ENCODE data around the gene SOS1.

Gene SOS1

DNA sequence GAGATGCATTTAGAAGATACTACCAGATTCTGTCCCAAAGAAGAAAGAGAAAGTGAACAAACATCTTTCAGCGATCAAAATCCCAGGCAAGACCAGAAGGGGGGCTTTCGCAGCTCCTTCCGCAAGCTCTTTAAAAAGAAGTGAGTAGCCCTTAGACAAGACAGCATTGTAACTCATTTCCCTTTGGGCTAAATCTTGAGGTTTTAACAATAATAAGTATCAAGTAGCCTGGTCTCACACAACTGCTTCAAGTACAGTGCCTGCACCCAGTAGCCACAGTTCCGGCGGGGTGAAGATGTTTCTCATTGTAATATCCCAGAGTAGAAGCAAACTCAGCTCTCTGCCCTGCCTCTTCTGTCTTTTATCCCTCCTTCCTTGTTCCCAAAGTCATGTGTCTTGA lies 154.8 kb downstream of the SOS1 start:
- Histone ChIP-seq H4K20me1 (ENCODE audit: control insufficient read depth, insufficient read depth, low read depth, low read length) (no peaks in the 10 kb centered on the region), H3K9me2 (replicated peaks; ENCODE audit: control insufficient read depth, low read length) (no peaks in the 10 kb centered on the region), H3K27ac (ENCODE audit: low read depth, low read length) (no peak overlapping the region), H3K4me1 (ENCODE audit: control insufficient read depth, low read length) (no peaks in the 10 kb centered on the region), H3K27me3 (ENCODE audit: control insufficient read depth, low read length) (no peaks in the 10 kb centered on the region), H3K79me2 (ENCODE audit: control insufficient read depth, low read length) (no peaks in the 10 kb centered on the region), H3K4me3 (ENCODE audit: low read length) (no peak overlapping the region), H3K9me3 (ENCODE audit: control insufficient read depth, insufficient read depth, low read length) (no peaks in the 10 kb centered on the region), H3K36me3 (ENCODE audit: control insufficient read depth, low read length) (no peaks in the 10 kb centered on the region), H3F3A (ENCODE audit: control insufficient read depth, insufficient read depth) (no peaks in the 10 kb centered on the region), H3K4me2 (ENCODE audit: low read length) (no peak overlapping the region)
- no peak for TF ChIP-seq EZH2phosphoT487 (IDR thresholded peaks at IDR 0.05; ENCODE audit: borderline replicate concordance, low read length)
- TF ChIP-seq, protein P1, sequence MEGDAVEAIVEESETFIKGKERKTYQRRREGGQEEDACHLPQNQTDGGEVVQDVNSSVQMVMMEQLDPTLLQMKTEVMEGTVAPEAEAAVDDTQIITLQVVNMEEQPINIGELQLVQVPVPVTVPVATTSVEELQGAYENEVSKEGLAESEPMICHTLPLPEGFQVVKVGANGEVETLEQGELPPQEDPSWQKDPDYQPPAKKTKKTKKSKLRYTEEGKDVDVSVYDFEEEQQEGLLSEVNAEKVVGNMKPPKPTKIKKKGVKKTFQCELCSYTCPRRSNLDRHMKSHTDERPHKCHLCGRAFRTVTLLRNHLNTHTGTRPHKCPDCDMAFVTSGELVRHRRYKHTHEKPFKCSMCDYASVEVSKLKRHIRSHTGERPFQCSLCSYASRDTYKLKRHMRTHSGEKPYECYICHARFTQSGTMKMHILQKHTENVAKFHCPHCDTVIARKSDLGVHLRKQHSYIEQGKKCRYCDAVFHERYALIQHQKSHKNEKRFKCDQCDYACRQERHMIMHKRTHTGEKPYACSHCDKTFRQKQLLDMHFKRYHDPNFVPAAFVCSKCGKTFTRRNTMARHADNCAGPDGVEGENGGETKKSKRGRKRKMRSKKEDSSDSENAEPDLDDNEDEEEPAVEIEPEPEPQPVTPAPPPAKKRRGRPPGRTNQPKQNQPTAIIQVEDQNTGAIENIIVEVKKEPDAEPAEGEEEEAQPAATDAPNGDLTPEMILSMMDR (IDR thresholded peaks at IDR 0.05; ENCODE audit: low read depth, low read length, poor library complexity, severe bottlenecking): no peak

DNA sequence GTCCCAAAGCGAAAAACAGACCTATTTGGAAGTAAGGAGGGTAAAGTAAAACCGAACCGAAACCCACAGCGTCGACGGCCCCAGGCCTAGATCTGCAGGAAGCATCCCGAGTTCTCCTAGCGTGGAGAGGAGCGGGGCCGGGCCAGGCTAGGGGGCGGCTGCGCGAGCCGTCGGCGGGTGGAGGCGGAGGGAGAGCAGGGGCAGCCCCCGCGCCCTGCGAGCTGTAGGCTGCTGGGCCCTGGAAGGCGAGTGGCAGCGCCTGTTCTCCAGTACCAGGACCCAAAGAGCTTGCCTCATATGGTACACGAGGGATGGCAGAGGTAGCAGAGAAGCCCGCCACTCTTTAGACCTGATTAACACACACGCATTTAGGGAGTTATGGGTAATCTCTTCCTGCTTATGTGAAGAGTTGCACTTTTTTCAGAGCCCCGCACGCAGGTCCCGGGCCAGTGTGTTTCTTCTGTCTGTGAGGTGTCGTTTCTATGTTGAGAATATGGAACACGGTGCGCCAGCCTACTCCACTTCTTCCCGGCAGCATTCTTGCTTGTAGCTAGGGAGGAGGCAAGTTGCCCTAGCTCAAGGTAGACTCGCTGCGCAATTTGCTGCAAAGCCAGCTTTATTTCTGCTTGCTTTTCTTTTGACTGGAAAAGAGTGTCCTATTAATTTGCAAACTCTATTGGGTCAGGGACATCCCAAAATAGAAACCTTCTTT lies 160.1 kb downstream of the SOS1 start:
- no peak overlapping the region for H3K27ac ChIP-seq (ENCODE audit: low read depth, low read length)
- no peak for TF ChIP-seq EZH2phosphoT487 (IDR thresholded peaks at IDR 0.05; ENCODE audit: borderline replicate concordance, low read length)
- TF ChIP-seq, protein P1 (IDR thresholded peaks at IDR 0.05; ENCODE audit: low read depth, low read length, poor library complexity, severe bottlenecking): no peak
- no peaks in the 10 kb centered on the region for H3K36me3 ChIP-seq (ENCODE audit: control insufficient read depth, low read length)
- peaks cover 3% of the 10 kb centered on the region; the same call in 1 of the 2 replicates for H3K27me3 ChIP-seq (ENCODE audit: control insufficient read depth, low read length)
- no peak overlapping the region for H3K4me3 ChIP-seq (ENCODE audit: low read length)
- H4K20me1 ChIP-seq (ENCODE audit: control insufficient read depth, insufficient read depth, low read depth, low read length): no peaks in the 10 kb centered on the region
- H3F3A ChIP-seq (ENCODE audit: control insufficient read depth, insufficient read depth): no peaks in the 10 kb centered on the region
- H3K79me2 ChIP-seq (ENCODE audit: control insufficient read depth, low read length): no peaks in the 10 kb centered on the region
- H3K4me2 ChIP-seq (ENCODE audit: low read length): no peak overlapping the region
- H3K9me3 ChIP-seq (ENCODE audit: control insufficient read depth, insufficient read depth, low read length): no peaks in the 10 kb centered on the region
- no peaks in the 10 kb centered on the region for H3K9me2 ChIP-seq (replicated peaks; ENCODE audit: control insufficient read depth, low read length)
- no peaks in the 10 kb centered on the region for H3K4me1 ChIP-seq (ENCODE audit: control insufficient read depth, low read length)

DNA sequence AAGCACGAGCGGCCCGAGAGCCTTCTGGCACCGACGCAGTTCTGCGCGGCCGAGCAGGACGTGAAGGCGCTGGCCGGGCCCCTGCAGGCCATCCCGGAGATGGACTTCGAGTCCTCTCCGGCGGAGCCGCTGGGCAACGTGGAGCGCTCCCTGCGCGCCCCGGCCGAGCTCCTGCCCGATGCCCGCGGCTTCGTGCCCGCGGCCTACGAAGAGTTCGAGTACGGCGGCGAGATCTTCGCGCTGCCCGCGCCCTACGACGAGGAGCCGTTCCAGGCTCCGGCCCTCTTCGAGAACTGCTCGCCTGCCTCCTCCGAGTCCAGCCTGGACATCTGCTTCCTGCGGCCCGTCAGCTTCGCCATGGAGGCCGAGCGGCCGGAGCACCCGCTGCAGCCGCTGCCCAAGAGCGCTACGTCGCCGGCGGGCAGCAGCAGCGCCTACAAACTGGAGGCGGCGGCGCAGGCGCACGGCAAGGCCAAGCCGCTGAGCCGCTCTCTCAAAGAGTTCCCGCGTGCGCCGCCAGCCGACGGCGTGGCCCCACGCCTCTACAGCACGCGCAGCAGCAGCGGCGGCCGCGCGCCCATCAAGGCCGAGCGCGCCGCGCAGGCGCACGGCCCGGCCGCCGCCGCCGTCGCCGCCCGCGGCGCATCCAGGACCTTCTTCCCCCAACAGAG lies 160.8 kb downstream of the SOS1 start:
- no peak overlapping the region for H3K4me3 ChIP-seq (ENCODE audit: low read length)
- no peak overlapping the region for H3K4me2 ChIP-seq (ENCODE audit: low read length)
- no peak overlapping the region for H3K27ac ChIP-seq (ENCODE audit: low read depth, low read length)
- H3K9me3 ChIP-seq (ENCODE audit: control insufficient read depth, insufficient read depth, low read length): no peaks in the 10 kb centered on the region
- H3F3A ChIP-seq (ENCODE audit: control insufficient read depth, insufficient read depth): no peaks in the 10 kb centered on the region
- peaks cover 3% of the 10 kb centered on the region; the same call in 1 of the 2 replicates for H3K27me3 ChIP-seq (ENCODE audit: control insufficient read depth, low read length)
- TF ChIP-seq EZH2phosphoT487 (IDR thresholded peaks at IDR 0.05; ENCODE audit: borderline replicate concordance, low read length): no peak
- TF ChIP-seq, protein P1 (IDR thresholded peaks at IDR 0.05; ENCODE audit: low read depth, low read length, poor library complexity, severe bottlenecking): no peak
- H3K9me2 ChIP-seq (replicated peaks; ENCODE audit: control insufficient read depth, low read length): no peaks in the 10 kb centered on the region
- no peaks in the 10 kb centered on the region for H4K20me1 ChIP-seq (ENCODE audit: control insufficient read depth, insufficient read depth, low read depth, low read length)
- H3K36me3 ChIP-seq (ENCODE audit: control insufficient read depth, low read length): no peaks in the 10 kb centered on the region
- no peaks in the 10 kb centered on the region for H3K4me1 ChIP-seq (ENCODE audit: control insufficient read depth, low read length)
- no peaks in the 10 kb centered on the region for H3K79me2 ChIP-seq (ENCODE audit: control insufficient read depth, low read length)
